ENCODE data around the gene IL17RD.

Gene IL17RD

GRCh38 chr3:57158813-57159738, 6.1 kb downstream of the IL17RD start:
- DNase-seq = peak; percentile 28

GRCh38 chr3:57158325-57158724, 6.8 kb downstream of the IL17RD start:
- DNase-seq = no peak

DNA sequence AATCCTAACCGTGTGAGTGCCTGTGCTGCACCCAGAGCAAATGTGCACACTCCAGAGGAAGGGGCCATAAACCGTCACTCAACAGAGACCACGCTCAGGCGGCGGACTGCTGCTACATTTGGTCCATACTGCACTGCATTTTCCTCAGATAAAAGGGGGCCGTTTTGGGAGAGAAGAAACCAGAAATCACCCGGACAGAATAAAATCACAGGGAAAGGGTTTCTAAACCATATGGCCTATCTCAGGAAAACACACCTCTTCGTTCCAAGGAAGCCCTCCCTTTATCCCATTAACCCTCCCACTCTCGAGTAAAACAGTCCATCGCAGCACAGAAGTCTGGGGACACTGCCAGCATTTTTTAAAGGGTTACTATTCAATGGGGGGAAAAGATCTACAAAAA, 7.6 kb downstream of the IL17RD start:
- DNase-seq = no peak

DNA sequence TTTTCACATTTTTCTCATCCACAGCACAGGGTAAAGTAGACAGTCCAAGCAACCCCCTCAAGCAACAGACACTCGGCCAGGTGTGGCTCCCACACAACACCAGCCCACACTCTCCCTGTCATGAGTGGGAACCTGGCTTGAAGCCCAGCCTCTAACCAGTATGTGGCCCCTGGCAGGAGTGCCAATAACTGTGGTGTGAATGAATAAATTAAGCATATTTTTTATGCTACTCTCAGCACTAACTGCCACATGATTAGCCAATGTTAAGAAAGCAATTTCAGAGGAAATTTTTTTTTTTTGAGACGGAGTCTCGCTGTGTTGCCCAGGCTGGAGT, 9.9 kb downstream of the IL17RD start:
- no peak for DNase-seq

DNA sequence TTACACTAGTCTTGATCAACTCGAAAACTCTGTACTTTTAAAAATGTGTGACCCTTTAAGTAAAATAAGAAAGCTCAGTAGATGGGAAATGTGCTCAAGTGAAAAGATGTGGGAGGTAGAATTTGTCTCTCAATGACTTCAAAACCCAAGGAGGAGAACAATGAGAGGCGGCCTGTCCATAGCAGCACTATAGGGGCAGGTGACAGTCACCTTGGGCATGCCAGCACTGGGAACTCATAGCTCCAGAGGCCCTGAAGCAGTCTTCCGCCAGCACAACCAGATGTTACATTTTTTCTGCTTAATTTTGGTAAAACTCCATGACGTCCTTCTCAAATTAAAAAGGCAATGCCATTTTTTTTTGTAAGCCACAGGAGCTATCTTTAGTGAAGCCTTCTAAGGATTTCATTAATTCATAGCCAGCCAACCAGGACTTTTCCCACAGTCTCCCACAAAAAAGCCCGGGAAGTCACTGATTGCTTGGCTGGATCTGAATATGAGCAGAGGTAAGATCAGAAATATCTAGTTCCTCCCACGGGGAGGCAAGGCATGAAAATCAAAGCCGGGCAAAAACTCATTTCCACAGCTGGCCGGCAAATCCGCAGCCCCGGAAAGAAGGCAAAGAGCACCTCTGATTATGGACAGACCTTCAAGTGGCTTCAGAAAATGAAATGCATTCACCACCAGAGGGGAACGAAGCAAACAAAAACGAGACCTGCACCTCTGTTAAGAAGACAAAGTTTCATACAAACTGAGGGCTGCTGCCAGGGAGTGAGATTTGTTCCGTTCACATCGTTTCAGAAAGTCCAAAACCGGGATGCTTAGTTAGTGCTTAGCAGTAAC, 10.5 kb downstream of the IL17RD start:
- DNase-seq = no peak

DNA sequence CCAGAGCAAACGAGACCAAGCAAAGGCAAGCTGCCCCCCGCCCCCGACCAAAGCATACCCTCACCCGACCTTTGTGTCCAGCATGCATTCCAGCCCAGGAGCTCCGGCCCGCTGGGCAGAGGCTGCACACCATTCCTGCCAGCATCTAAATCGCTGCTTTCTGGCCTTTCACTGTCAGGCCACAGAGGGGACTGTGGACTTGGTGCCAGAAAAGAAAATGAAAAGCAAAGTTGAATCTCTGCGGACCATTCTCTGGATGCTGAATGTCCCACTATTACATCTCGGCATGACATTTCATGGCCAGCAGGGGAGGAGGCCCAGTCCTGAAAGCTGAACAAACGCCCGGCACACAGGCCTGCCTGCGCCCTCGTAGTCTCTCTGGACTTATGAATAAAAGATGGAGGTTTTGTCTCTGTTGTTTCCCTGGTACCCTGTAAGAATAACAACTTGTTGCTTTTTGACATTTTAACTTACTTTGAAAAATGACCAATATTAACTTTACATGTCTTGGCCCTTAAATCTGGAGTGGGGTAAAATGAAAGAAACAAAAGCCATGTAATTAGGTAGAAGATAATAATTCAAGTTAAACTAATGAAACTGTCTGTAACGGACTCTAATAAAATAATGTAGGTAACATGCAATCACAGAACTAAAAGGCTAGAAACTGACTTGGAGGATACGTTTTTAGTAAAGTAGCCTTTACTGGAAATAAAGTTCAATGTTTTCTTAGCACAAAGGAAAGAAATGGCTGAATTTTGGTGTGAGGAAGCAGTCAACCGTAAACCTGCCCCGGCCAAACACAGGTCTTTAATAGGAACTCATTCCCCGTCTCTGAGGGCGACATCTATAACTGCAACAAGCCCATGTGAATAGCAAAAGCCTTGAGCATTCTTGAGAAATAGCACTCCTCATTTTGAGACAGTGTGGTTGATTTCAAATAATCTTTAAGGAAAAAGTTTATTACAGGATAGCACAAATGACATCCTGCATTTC, 12.7 kb downstream of the IL17RD start:
- no peak for DNase-seq

GRCh38 chr3:57151749-57152148, 13.4 kb downstream of the IL17RD start:
- no peak for DNase-seq

DNA sequence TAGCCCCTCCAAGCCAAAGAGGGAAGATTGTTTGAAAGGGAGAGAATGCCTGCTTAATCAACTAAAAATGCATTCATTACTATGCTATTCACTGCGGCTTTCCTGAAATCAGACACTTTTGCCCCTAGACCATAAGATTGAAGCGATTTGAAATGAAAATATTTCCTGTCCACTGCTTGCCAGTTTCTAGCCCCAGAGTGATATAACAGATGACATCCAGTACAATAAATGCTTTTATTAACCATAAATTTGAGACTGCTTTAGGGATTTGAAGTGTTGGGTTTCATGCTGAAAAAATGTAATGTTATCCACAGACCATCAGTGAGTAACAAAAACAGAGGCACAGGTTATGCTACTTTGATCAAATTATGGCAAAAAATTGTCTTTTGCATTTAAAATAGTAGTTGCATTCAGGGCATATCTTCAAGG, 14.1 kb downstream of the IL17RD start:
- DNase-seq = no peak

DNA sequence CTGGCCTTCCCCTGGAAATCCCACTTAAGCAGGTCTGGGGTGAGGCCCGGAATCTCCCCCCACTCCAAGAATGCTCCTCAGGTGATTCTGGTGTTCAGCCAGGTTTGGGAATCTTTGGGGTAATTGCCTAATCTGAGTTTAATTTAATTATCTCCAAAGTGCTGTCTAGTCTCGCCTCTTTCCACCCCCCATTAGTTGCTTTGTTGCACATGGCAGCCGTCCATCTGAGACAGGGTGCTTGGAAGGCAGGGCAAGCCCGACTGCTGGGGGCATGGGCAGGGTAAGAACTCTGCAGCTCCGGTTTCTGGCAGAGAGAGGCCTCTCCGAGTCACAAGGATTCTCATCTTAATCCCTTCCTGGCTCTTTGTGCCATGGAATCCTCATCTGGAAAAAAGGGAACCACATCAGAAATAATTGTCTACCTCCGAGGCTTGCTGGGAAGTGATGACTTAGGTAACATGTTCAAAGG, 15.0 kb downstream of the IL17RD start:
- DNase-seq = no peak

DNA sequence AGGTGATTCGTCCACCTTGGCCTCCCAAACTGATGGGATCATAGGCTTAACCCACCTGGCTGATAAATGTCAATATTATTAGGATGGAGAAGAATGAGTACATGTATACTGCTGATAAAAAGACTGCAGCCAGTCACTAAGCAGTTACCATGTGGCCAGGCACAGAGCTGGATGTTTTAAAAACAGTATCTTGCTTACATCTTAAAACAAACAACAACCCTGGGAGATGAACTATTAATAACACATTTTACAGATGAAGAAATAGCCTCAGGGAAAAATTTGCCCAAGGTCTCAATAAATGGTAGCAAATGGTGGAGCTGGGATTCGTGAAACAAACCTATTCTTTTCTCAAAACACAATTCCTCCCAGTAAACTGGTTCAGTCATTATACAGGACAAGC, 18.1 kb downstream of the IL17RD start:
- no peak for DNase-seq

DNA sequence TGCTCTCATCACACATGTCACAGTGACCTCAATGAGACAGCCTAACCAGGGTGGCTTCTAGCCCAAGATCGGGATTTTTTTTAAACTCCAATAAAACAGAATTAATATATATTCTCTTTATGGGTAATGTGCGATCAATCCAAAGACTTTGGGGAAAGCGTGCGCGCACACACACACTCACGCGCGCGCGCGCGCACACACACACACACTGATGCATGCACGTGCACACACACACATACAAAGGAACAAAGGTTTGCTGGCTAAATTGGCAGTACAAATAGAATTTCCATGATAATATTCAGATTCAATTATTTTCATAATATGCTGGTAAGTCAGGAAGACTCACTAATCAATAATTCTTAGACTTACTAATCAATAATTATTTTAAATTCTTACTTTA, 19.3 kb downstream of the IL17RD start:
- DNase-seq = no peak

DNA sequence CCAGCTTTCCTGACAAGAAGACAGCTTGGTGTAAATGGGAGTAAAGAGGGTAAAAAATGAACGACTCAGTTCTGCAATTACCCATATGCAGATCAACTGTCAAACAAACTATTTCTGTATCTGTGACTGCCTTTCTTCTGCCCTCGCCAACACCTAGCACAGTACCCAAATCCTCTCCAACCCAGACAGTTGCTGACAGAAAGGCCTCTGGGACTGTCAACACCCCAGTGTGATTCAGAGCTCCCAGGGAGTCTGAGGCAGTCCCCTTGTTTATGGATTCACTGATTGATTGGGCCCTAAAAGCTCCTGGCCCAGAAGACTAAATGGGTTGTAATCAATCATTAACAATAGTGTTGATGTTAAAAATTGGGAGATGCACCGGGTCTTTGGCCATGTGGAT, 20.2 kb downstream of the IL17RD start:
- no peak for DNase-seq

DNA sequence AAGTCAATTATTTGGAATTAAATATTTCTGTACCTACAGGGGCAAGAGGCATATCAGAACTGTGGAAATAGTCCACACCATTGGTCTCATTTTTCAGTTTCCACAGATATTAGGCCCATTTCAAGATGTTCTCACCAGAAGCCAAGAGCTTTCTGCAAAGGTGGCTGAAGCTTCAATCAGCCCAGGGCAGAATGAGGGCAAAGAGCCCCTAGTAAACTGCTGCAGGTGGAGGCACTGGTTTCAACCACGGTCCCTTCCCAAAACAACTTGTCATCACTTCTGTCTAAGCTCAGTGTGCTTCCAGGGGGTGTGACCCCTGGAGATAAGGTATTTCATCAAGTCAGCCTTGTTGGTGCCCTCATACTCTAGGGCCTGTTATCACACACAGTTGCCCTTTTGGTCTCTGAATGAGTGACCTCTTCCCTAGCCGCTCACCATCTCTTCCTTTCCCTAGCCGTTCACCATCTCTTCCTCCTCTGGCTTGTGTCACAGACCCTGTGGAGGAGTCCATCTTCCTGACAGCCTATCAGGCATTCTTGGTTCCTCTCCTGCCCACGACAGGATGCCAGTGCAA, 21.2 kb downstream of the IL17RD start:
- no peak for DNase-seq

- DNase-seq = no peak
These were observed 22.8 kb downstream of the IL17RD start for GRCh38 chr3:57142411-57142723.

- no peak for DNase-seq
These were observed 23.3 kb downstream of the IL17RD start for GRCh38 chr3:57141719-57142410.

- no peak for DNase-seq
These were observed 24.3 kb downstream of the IL17RD start for GRCh38 chr3:57140894-57141293.

GRCh38 chr3:57135964-57136719, 29.0 kb downstream of the IL17RD start:
- no peak for DNase-seq

GRCh38 chr3:57133157-57133556, 32.0 kb downstream of the IL17RD start:
- no peak for DNase-seq

- DNase-seq = no peak
These were observed 32.5 kb downstream of the IL17RD start for GRCh38 chr3:57132674-57133073.

- DNase-seq = no peak
These were observed 34.0 kb downstream of the IL17RD start for GRCh38 chr3:57131210-57131588.

DNA sequence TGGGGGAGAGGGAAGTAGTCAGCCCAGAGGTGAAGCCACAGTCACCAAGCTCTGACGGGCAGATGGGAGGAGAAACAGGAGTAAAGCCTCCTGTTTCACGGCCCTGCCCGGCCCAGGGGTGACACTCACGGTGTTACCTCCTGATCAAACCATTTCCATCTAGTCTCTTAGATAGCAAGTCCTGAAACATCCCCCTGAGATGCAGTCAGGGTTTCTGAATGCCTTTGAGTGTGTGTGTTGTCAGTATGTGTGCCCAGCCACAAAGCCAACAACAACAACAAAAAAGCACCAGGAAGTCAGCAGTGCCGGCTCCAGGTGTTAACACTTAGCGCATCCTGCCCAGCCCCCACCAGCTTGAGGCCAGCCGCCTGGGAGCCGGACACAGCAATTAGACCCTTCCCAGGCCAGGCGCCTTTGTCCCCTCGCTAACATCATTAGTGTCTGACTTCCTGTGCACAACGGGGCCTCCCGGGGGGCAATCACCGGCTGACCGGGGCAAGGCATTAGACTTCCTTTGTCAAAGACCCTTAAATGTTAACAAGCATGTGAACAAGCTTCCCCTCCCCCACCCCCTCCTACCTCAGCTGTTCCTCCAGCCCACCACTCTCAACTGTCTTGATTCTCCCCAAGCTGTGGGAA, 34.5 kb downstream of the IL17RD start:
- no peak for DNase-seq

All from CD4-positive, alpha-beta T cell treated with Interleukin-12 subunit alpha and Interleukin-12 subunit beta, for 1 hour (primary cell).